Thyroid gland (tissue), 4 donors: Measurements from ENCODE around the gene ST3GAL3. TPM values are rescaled to one million over a fixed set of nuclear protein-coding genes. Genes with fewer than 3 reads are reported as not detected.

Source experiments
- DNase-seq, 2 donors: peaks; one replicate each; pipeline ENCODE4 v3.0.0-alpha.2; 2019
- H3K27ac ChIP-seq, 3 donors: fragments of 200-600 bp; sonication (generic); 1 replicate in 2 of 3; 2 replicates in 1 of 3; pipeline ENCODE4 v1.5.1; 2016 to 2019; ENCODE audit warnings: mild to moderate bottlenecking in 1 of 3, moderate library complexity in 1 of 3
- H3K27me3 ChIP-seq: fragments of 200-600 bp; sonication (generic); one replicate; pipeline ENCODE4 v1.5.1; 2019
- H3K36me3 ChIP-seq, 2 donors: fragments of 200-600 bp; sonication (generic); one replicate each; pipeline ENCODE4 v1.5.1; 2016 to 2019
- H3K4me1 ChIP-seq, 2 donors: fragments of 200-600 bp; sonication (generic); one replicate each; pipeline ENCODE4 v1.5.1; 2017 to 2019
- H3K4me3 ChIP-seq, 3 donors: fragments of 200-600 bp; sonication (generic); replicated peaks in 1 of 3; 1 replicate in 2 of 3; 2 replicates in 1 of 3; pipeline ENCODE4 v1.5.1; 2016; ENCODE audit warnings: mild to moderate bottlenecking in 1 of 3
- H3K9me3 ChIP-seq: fragments of 200-600 bp; sonication (generic); one replicate; pipeline ENCODE4 v1.5.1; 2017
- POLR2A ChIP-seq, 2 donors: fragments of 450-650 bp; IDR thresholded peaks; one replicate each; pipeline ENCODE4 v1.6.1; 2017; ENCODE audit warnings: antibody characterized with exemption in 2 of 2, mild to moderate bottlenecking in 2 of 2, moderate library complexity in 1 of 2
- WGBS, 2 donors: methylation state at CpG; one replicate each; pipeline ENCODE4 v1.1.5; 2017; 5-methylcytosine and 5-hydroxymethylcytosine counted together
- intact Hi-C: fragments of 100-400 bp; cut with DNase I; formaldehyde crosslinking; loops from one replicate; pipeline ENCODE4 v1.15.1; 2023
- total RNA-seq, 4 donors: library from RNA; depleted of rRNA; stranded (reverse); fragments of >200 nt; gene quantifications; one replicate each; pipeline ENCODE4 v1.2.3, GENCODE V29; 2016
- TF ChIP-seq, protein P1 (sequence below), 6 experiments: fragments of 200-600 bp in 3 of 6; fragments of 450-650 bp in 3 of 6; sonication (generic) in 3 of 6; IDR thresholded peaks; one replicate each; pipeline ENCODE4 v1.5.1; 2016 to 2019; ENCODE audit warnings: antibody characterized with exemption in 6 of 6, mild to moderate bottlenecking in 2 of 6, inconsistent platforms in 1 of 6, moderate library complexity in 1 of 6

Gene ST3GAL3
- total RNA-seq, 4 donors from 2014 or later: 12.1 to 17.7 (median 14.3) TPM

DNA sequence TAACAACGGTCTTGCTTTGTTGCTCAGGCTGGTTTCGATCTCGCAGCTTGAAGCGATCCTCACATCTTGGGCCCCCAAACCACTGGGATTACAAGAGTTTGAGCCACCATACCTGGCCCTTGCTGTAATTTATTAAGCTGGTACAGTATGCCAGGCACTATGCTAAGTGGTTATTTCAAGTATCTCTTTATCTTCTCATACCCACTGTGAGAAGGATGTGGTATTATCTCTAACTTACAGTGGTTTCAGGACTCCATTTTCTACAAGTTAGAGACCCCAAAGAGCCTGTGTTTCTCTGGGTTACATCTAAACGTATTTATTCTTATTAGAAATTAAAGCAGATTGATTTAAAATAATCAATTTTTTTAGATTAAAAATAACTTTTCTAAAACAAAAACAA, 8.1 kb upstream of the ST3GAL3 start:
- intact Hi-C loops: no loop called here
- peaks cover 88 to 91% of the 10 kb centered on the region in 2 donors for H3K36me3 ChIP-seq
- DNase-seq: no peak
- TF ChIP-seq, protein P1, sequence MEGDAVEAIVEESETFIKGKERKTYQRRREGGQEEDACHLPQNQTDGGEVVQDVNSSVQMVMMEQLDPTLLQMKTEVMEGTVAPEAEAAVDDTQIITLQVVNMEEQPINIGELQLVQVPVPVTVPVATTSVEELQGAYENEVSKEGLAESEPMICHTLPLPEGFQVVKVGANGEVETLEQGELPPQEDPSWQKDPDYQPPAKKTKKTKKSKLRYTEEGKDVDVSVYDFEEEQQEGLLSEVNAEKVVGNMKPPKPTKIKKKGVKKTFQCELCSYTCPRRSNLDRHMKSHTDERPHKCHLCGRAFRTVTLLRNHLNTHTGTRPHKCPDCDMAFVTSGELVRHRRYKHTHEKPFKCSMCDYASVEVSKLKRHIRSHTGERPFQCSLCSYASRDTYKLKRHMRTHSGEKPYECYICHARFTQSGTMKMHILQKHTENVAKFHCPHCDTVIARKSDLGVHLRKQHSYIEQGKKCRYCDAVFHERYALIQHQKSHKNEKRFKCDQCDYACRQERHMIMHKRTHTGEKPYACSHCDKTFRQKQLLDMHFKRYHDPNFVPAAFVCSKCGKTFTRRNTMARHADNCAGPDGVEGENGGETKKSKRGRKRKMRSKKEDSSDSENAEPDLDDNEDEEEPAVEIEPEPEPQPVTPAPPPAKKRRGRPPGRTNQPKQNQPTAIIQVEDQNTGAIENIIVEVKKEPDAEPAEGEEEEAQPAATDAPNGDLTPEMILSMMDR (IDR thresholded peaks at IDR 0.05): no peak
- no peak for TF ChIP-seq POLR2A (IDR thresholded peaks at IDR 0.05)
- H3K9me3 ChIP-seq: no peaks in the 10 kb centered on the region
- 88% methylated on average over 5 of the region's 5 CpGs for WGBS, 2 donors
- H3K4me1 ChIP-seq: no peaks in the 10 kb centered on the region
- no peak overlapping the region for H3K4me3 ChIP-seq
- H3K27me3 ChIP-seq: no peaks in the 10 kb centered on the region
- no peak overlapping the region for H3K27ac ChIP-seq

- DNase-seq: no peak
- Histone ChIP-seq H3K27ac (no peak overlapping the region), H3K27me3 (no peaks in the 10 kb centered on the region), H3K4me1 (peaks cover 7 to 10% of the 10 kb centered on the region in 2 donors), H3K36me3 (peaks cover 50 to 52% of the 10 kb centered on the region in 2 donors), H3K4me3 (no peak overlapping the region), H3K9me3 (no peaks in the 10 kb centered on the region)
- no peak for TF ChIP-seq POLR2A (IDR thresholded peaks at IDR 0.05)
- TF ChIP-seq, protein P1 (IDR thresholded peaks at IDR 0.05): no peak
- intact Hi-C loops: no loop called here
These were observed 3.5 kb upstream of the ST3GAL3 start for GRCh38 chr1:43703836-43704235.

- WGBS, 2 donors: 47 to 62% methylated on average over 2 of the region's 2 CpGs
- Histone ChIP-seq H3K4me1 (peaks cover 7 to 10% of the 10 kb centered on the region in 2 donors), H3K27me3 (no peaks in the 10 kb centered on the region), H3K36me3 (peaks cover 42 to 44% of the 10 kb centered on the region in 2 donors), H3K9me3 (no peaks in the 10 kb centered on the region), H3K27ac (no peak overlapping the region), H3K4me3 (no peak overlapping the region)
- intact Hi-C loops: no loop called here
- TF ChIP-seq POLR2A (IDR thresholded peaks at IDR 0.05): no peak
- TF ChIP-seq, protein P1 (IDR thresholded peaks at IDR 0.05): no peak
- DNase-seq: no peak
These were observed 2.5 kb upstream of the ST3GAL3 start for GRCh38 chr1:43704838-43705237.

- Histone ChIP-seq H3K4me3 (no peak overlapping the region), H3K4me1 (peaks cover 7 to 10% of the 10 kb centered on the region in 2 donors), H3K27me3 (no peaks in the 10 kb centered on the region), H3K36me3 (peaks cover 37 to 39% of the 10 kb centered on the region in 2 donors), H3K9me3 (no peaks in the 10 kb centered on the region), H3K27ac (no peak overlapping the region)
- intact Hi-C loops: no loop called here
- no peak for DNase-seq
- WGBS, 2 donors: 84 to 85% methylated on average over 4 of the region's 4 CpGs
- TF ChIP-seq, protein P1 (IDR thresholded peaks at IDR 0.05): no peak
- TF ChIP-seq POLR2A (IDR thresholded peaks at IDR 0.05): no peak
These were observed 2.0 kb upstream of the ST3GAL3 start for GRCh38 chr1:43705334-43705733.

GRCh38 chr1:43705982-43706597, 1.2 kb upstream of the ST3GAL3 start:
- 64 to 77% methylated on average over 5 of the region's 5 CpGs for WGBS, 2 donors
- Histone ChIP-seq H3K27me3 (no peaks in the 10 kb centered on the region), H3K4me3 (no peak overlapping the region), H3K9me3 (no peaks in the 10 kb centered on the region), H3K36me3 (peaks cover 30 to 33% of the 10 kb centered on the region in 2 donors), H3K4me1 (peaks cover 7 to 10% of the 10 kb centered on the region in 2 donors), H3K27ac (no peak overlapping the region)
- intact Hi-C loops: no loop called here
- DNase-seq: no peak
- no peak for TF ChIP-seq POLR2A (IDR thresholded peaks at IDR 0.05)
- TF ChIP-seq, protein P1 (IDR thresholded peaks at IDR 0.05): no peak
